ENCODE results near the gene HYAL3. TPM values are rescaled to one million over a fixed set of nuclear protein-coding genes. Genes with fewer than 3 reads are reported as not detected.

The HYAL3 gene
- total RNA-seq, 1 experiment from 2014 or later, result 10.3 TPM

GRCh38 chr3:50345586-50346234 is 46.5 kb upstream of the HYAL3 start, which contains the start of gene ZMYND10:
Gene ZMYND10, minus strand, starts transcription at chr3:50345732. Its CDS starts 153 bp downstream, at chr3:50345579.
- Histone ChIP-seq H4K20me1 (ENCODE audit: insufficient read depth) (no peaks in the 10 kb centered on the region), H3K27ac (ENCODE audit: low read depth, low read length) (peak within 1 kb of the TSS; percentile 37; the same call in 1 of the 2 replicates), H2AFZ (ENCODE audit: low read depth, low read length, poor library complexity, severe bottlenecking) (no peak within 1 kb of the TSS), H3K27me3 (ENCODE audit: insufficient read depth, low read length) (no peaks in the 10 kb centered on the region), H3K4me3 (replicated peaks in 1 of 2; ENCODE audit: low read depth in 1 of 2, low read length in 2 of 2) (peak within 1 kb of the TSS; percentile 28 to 36), H3K9me3 (ENCODE audit: control insufficient read depth in 1 of 2, insufficient read depth in 1 of 2, low read depth in 1 of 2, low read length in 2 of 2) (no peaks in the 10 kb centered on the region), H3K9ac (ENCODE audit: low read length) (peak within 1 kb of the TSS; percentile 50), H3K36me3 (ENCODE audit: control insufficient read depth in 1 of 2, insufficient read depth in 2 of 2, low read length in 2 of 2) (peaks cover 0 to 8% of the 10 kb centered on the region in 2 experiments; a peak in 1 of 4 replicates), H3K9me2 (ENCODE audit: insufficient read depth) (no peaks in the 10 kb centered on the region), H3K79me2 (ENCODE audit: insufficient read depth, low read length) (peaks cover 6% of the 10 kb centered on the region; the same call in 1 of the 2 replicates), H3K4me2 (ENCODE audit: low read length) (peak within 1 kb of the TSS; percentile 75), H3K4me1 (ENCODE audit: control insufficient read depth in 1 of 2, insufficient read depth in 2 of 2, low read length in 2 of 2) (peaks cover 12 to 46% of the 10 kb centered on the region in 2 experiments)
- TF ChIP-seq EGR1 (IDR thresholded peaks at IDR 0.05; ENCODE audit: low read depth), result no peak
- TF ChIP-seq REST (IDR thresholded peaks at IDR 0.05; ENCODE audit: low read depth), result no peak
- no TSS peak for BruUV-seq (replicated peaks)
- DNase-seq (ENCODE audit: low read depth, low spot score), result no peak
- ChIA-PET RAD21 (ENCODE audit: low non-redundant PET in 1 of 2, low total read pairs in 2 of 2, uncharacterized antibody in 2 of 2, unreplicated experiment in 2 of 2) (no interaction called here), CTCF (no interaction called here), POLR2A (interaction anchor here (0.6 kb wide), 1 partner anchor 9 kb away, joined by 3 read pairs; no protein-coding TSS in a partner anchor)
- intact Hi-C loops (cut with micrococcal nuclease), result loop anchor here (5.0 kb wide), 1 partner anchor 267 kb away; the partner anchor contains the start of gene CISH
- peak; percentile 54 for ATAC-seq

- POLR2A ChIA-PET, result interaction anchor here (0.6 kb wide), 1 partner anchor 8 kb away, joined by 3 read pairs; no protein-coding TSS in a partner anchor
- H3K36me3 ChIP-seq (ENCODE audit: control insufficient read depth in 1 of 2, insufficient read depth in 2 of 2, low read length in 2 of 2), result peaks cover 0 to 8% of the 10 kb centered on the region in 2 experiments; a peak in 1 of 4 replicates
- H3K4me3 ChIP-seq (replicated peaks in 1 of 2; ENCODE audit: low read depth in 1 of 2, low read length in 2 of 2), result no peak overlapping the region
- H3K9me2 ChIP-seq (ENCODE audit: insufficient read depth), result no peaks in the 10 kb centered on the region
- ATAC-seq, result no peak
- no peak overlapping the region for H3K9ac ChIP-seq (ENCODE audit: low read length)
- H3K9me3 ChIP-seq (ENCODE audit: control insufficient read depth in 1 of 2, insufficient read depth in 1 of 2, low read depth in 1 of 2, low read length in 2 of 2), result no peaks in the 10 kb centered on the region
- RAD21 ChIA-PET (ENCODE audit: low non-redundant PET in 1 of 2, low total read pairs in 2 of 2, uncharacterized antibody in 2 of 2, unreplicated experiment in 2 of 2), result no interaction called here
- DNase-seq (ENCODE audit: low read depth, low spot score), result no peak
- no peaks in the 10 kb centered on the region for H4K20me1 ChIP-seq (ENCODE audit: insufficient read depth)
- no peak overlapping the region for H2AFZ ChIP-seq (ENCODE audit: low read depth, low read length, poor library complexity, severe bottlenecking)
- peaks cover 12 to 47% of the 10 kb centered on the region in 2 experiments for H3K4me1 ChIP-seq (ENCODE audit: control insufficient read depth in 1 of 2, insufficient read depth in 2 of 2, low read length in 2 of 2)
- BruUV-seq (replicated peaks), result no TSS peak
- CTCF ChIA-PET, result no interaction called here
- H3K4me2 ChIP-seq (ENCODE audit: low read length), result peak overlapping the region; percentile 75
- H3K27me3 ChIP-seq (ENCODE audit: insufficient read depth, low read length), result no peaks in the 10 kb centered on the region
- intact Hi-C loops (cut with micrococcal nuclease), result loop anchor here (5.0 kb wide), 1 partner anchor 267 kb away; the partner anchor contains the start of gene CISH
- H3K27ac ChIP-seq (ENCODE audit: low read depth, low read length), result no peak overlapping the region; the same call in 1 of the 2 replicates
- peaks cover 8% of the 10 kb centered on the region for H3K79me2 ChIP-seq (ENCODE audit: insufficient read depth, low read length)
- TF ChIP-seq ELF1 (IDR thresholded peaks at IDR 0.05; ENCODE audit: borderline replicate concordance, low read depth), result no peak
- no peak for TF ChIP-seq EZH2 (IDR thresholded peaks at IDR 0.05)
- no peak for TF ChIP-seq SIN3A (IDR thresholded peaks at IDR 0.05; ENCODE audit: low read depth)
- TF ChIP-seq EGR1 (IDR thresholded peaks at IDR 0.05; ENCODE audit: low read depth), result no peak
- TF ChIP-seq ATF3 (IDR thresholded peaks at IDR 0.05), result no peak
- no peak for TF ChIP-seq CTCF (IDR thresholded peaks at IDR 0.05 in 2 of 3, conservative IDR thresholded peaks at IDR 0.05 in 1 of 3; ENCODE audit: borderline replicate concordance in 1 of 3, insufficient read depth in 1 of 3, low read depth in 2 of 3, low read length in 2 of 3)
- TF ChIP-seq YY1 (IDR thresholded peaks at IDR 0.05; ENCODE audit: extremely low read depth, insufficient replicate concordance, low read depth, low read length), result no peak
- TF ChIP-seq CBX3 (IDR thresholded peaks at IDR 0.05; ENCODE audit: low read depth), result no peak
- no peak for TF ChIP-seq ZFX (IDR thresholded peaks at IDR 0.05)
- TF ChIP-seq POLR2A (IDR thresholded peaks at IDR 0.05; ENCODE audit: borderline replicate concordance, extremely low read depth, insufficient read depth, insufficient read length), result no peak
- TF ChIP-seq MAX (IDR thresholded peaks at IDR 0.05), result no peak
- no peak for TF ChIP-seq ZNF274 (IDR thresholded peaks at IDR 0.05; ENCODE audit: low read depth, low read length)
These were observed 45.8 kb upstream of the HYAL3 start for GRCh38 chr3:50345008-50345407.

Data from HCT116 (cell line).